Measurements from ENCODE around the gene LAMB1.
A peak's percentile ranks its signal among the peaks of the same experiment; 100 is the strongest.
"Not testable (repeated sequence)": the region's sequence is repeated elsewhere in the genome, so short reads cannot be mapped to it uniquely, and the experiment has no call there.

LAMB1 gene

DNA sequence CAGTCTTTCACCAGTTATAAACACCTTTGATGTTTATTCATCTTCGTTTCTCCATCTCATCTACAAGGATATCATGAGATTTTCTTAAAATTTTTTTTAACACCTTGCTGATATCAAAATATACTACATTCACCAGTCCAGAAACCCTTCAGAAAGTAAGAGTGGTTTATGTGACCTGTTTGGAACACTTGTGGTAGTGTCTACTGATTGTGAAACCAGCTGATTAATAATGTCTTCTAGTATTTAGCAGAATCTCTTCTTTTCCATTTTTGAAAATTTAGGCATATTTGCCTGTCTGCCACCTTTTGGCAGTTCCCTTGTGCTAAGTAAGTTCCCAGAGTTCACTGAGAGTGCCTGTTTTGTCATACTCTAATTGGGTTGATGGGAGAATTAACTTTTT, 93.5 kb downstream of the LAMB1 start:
- DNase-seq: no peak

DNA sequence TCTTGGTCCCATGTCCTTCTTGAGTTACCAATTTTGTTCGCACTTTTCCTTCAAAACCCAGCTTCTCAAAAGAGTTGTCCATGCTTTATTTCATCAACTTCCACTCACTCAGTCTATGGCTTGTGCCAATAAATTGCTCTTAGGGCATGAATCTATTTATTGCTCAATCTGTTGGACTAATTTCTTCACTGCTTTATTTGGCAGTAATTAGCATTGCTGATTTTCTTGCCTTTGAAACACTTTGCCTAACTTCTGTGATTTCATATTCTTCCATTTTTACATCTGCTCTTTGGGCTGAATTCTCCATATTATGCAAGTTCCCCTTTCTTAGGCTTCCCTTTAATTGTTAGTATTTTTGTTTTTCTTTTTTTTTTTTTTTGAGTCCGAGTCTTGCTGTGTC, 95.2 kb downstream of the LAMB1 start:
- no peak for DNase-seq

DNA sequence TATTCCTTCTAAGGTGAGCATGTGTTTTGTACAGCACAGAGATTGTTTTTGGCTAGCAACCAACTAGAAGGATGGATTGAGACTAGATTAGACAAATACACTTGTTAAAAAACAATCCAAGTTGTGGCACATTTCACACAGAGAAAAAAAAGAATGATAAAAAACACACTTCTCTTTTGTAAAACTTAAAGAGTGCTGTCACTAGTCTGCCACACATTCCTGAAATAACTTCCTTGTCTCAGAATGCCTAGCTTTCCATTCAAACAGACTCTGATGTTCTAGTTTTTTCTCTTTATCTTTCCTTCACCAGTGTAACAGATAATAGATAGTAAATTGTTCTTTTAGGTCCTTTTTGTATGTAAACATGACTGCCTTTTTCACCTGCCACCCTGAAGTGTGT, 100.6 kb downstream of the LAMB1 start:
- no peak for DNase-seq

DNA sequence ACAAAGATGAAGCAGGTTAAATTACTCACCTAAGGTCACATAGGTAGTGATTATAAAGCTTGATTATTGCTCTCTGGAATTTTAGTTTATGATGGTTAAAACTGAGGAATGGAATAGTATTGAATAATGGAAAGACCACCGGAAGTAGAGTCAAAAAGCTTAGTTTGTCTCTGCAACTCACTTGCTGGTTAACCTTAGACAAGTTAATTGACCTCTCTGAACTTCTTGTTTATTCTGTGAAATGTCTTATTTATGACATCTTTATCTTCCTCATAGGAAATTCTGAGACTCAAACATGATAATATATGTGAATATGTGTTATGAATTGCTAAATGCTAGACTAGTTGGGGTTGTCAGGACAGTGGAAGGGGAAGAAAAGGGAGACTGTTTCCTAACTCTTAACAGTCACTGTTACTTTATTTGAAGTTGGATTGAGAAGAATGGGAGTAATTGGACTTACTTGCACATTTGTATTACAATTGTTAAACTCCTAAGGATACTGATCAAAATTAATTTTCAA, 102.4 kb downstream of the LAMB1 start:
- no peak for DNase-seq

DNA sequence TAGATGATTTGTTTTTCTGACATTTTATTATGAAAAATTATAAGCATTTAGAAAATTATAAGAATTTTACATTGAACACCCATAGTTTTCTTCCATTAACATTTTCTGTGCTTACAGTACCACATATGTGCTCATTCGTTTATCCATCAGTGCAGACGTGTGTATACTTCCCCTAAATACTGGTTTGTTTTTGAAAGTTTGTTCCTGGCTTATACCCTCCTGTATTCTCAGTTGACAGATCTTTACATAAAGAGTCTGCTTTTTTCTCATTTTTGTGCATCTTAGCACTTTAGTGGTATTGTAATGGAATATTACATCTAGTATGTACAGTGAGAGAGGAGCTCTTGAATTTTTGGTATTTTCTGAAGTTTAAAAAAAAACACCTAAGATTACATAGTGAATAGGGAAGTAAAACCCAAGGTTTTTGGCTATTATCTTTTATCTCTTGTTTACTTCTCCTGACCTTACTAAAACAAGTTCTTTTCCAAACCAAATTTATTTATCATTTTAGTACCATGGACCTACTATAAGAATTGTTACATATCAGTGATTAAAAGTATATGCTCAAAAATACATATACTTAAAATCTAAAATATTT, 103.9 kb downstream of the LAMB1 start:
- no peak for DNase-seq

DNA sequence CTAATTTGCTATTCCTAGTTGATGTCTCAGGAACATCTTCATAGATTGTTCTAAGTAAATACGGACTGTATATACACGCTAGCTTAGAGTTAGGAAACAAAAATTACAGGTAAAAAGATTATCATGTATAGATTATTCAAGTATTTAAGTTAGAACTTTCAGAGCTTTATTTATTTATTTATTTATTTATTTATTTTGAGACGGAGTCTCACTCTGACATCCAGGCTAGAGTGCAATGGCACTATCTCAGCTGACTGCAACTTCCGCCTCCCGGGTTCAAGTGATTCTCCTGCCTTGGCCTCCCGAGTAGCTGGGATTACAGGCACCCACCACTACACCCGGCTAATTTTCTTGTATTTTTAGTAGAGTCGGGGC, 110.6 kb downstream of the LAMB1 start:
- DNase-seq: not testable (repeated sequence)

DNA sequence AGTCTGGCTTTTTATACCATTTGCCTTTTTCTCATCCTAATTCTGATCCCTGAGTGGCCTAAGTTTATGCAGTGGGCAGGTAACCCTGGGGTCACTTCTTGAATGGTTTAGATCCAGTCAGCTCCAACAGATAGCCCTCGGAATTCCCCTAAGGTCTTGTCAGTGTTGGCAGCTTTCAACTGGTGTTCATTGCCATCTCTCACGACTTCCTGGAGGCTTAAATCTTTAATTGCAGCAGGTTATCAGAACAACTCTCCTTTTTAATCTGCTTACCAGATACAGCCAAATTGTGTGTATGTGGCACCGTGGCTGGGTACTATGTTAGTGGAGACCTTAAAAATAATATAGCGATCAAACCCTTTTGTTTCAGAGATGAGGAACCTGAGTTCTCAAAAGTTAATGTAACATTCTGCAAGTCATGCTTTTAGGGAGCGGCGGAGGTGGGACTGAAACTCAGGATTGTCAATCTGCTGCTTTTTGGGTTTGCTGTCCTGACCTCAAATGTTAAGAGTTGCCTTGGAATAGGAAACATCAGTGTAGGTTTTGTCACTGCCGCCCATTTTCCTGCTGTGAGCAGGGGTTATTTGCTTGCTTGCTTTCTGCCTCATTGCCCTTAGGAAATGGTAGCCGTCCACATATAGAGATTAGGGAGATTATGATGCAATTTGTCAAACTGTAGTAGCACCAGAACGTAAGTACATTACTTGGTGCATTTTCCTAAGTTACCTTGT, 111.2 kb downstream of the LAMB1 start:
- DNase-seq: no peak

DNA sequence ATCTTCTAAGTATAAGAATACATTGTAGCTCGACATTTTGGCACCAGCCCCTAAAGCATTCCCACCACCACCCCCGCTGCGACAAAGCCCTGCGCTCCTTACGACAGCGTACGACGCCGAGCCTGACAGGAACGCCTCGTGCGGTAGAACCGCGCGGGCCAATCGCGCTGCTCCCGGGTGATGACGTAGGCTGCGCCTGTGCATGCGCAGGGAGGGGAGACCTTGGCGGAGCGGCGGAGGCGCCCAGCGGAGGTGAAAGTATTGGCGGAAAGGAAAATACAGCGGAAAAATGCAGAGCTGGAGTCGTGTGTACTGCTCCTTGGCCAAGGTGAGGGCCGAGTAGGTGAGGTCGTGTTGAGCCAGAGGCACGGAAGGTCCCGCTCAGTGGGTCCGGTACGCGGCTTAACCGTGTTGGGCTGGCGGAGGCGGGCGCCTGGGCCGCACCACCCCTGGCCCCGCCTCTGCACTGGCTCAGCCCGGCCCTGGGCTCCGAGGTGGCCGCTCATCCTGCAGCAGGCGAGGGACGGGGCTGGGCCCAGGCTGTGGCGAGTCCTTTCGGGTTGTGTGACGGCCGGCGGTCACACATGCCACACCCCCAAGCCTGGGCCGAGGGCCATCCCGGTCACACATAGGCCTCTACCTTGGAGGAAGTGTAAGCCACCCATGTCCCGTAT, 111.9 kb downstream of the LAMB1 start, which contains the start of gene DLD:
Gene DLD (plus strand): TSS at position 222 of the 674 bp plus-strand sequence. CDS start 68 bp downstream, at position 290.
- DNase-seq: peak; percentile 83

DNA sequence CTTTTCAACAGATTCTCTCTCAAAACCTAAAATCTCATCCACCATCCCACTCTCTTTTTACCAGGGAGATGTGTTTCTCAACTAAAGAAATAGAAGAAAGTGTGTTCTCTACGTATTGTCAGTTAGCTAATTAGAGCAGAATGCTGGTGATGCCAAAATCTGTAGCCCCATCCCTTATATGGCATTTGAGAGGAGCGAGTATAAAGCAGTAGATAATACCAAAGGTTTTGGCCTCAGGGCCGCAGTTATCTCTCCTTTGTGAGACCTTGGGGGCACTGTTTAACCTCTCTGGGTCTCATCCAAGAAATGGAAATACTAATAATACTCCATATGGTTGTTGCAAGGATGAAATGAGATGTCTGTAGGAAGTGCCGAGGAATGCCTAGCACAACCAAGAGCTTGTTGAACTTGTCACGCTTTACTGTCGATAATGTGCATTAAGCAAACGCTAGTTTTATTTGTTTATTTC, 112.4 kb downstream of the LAMB1 start:
- DNase-seq: no peak

DNA sequence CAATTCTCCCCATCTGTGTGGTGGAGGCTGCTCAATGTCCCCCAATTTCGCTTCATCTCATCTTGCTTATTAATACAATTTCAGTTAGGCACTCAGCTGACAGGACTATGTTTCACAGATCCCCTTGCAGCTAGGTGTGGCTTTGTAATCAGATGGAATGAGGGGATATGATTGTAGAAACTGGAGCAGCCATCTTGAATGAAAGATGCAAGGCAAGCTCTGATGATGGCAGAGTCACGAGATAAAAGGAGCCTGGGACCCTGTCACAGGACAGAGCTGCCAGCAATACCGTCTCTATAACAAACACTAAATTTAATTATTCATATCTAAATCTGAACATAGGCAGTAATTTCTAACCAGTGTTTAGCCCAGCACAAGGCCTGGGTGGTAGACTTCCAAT, 113.0 kb downstream of the LAMB1 start:
- no peak for DNase-seq

DNA sequence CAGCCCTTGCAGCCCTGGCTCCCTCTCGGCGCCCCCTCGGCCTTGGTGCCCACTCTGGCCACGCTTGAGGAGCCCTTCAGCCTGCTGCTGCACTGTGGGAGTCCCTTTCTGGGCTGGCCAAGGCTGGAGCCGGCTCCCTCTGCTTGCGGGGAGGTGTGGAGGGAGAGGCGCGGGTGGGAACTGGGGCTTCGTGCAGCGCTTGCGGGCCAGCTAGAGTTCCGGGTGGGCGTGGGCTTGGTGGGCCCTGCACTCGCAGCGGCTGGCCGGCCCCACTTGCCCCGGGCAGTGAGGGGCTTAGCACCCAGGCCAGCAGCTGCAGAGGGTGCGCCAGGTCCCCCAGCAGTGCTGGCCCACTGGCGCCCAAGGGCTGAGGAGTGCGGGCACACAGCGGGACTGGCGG, 115.1 kb downstream of the LAMB1 start:
- not testable (repeated sequence) for DNase-seq

DNA sequence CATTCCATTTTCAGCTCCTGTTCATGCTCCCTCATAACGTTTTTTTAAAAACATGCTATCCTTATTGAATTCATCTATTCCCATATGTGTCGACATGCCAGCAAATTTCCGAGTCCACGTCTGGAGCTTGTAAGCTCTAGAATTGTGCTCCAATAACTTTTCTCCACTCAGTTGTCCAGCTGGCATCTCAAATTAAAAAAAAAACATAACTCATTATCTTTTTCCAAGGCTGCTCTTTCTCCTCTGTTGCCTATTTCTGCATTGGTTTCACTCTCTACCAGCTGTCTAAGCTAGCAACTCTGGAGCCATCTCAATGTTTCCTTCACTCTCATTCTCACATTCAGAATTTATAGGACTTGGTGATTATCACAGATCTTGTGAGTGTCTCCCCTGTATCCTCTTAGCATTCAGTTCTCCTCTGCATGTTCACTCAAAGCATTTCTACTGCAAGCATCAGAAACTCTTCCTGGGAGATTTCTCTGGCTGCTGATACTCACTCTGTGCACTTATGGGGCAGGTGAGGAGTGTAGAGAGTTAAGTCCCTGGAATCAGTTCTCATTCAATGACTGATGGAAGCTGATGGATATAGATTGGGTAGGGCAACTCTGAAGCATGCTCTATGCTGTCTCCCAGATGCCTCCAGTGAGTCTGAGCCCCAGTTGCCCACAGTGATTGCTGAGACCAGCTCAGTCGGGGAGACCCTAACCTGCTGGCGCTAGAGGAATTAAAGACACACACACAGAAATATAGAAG, 118.7 kb downstream of the LAMB1 start:
- DNase-seq: no peak

DNA sequence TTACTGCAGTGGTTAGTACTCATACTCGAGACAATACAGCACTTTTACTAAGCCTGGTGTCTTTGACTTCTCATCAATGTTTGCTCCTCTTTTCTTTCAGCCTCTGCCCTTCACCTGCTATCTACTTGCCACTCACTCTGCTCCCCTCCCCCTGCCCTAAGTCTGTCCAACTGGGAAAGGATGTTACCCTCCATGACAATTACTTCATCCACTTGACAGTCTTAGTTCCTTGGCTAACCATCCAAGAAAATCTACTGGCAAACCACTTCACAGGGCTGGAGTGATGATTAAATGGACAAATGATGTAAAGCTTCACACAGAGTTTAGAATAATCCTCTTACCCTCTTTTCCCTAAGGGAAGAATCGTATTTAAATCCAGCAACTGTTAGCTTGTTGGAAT, 120.2 kb downstream of the LAMB1 start:
- no peak for DNase-seq

DNA sequence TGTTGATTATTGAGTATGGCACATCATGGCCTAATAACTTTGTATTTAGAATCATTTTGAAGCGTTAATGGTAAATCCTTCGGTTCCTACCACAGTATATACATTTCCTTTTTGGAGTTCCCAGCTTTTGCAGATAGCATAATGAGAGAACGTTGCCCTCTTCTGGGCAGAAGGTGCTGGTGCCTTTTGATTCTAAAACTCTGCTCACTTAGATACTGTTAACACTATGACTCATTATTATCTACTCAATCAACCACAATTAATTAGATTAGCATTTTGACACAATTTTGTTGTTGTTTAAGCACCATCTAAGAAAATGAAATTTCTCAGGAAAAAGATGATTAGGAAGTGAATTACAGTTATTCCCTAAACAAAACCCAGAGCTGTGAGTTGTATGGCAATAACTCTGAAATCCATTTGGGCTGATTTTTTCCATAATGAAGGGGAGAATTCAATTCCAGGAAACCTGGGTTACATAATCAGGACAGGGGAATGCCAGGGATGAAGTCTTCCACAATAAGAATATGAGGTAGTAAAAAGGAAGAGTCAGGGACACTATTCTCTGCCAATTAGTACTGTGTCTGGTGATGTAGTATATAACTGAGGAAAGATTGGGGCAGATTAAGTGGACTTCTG, 123.4 kb downstream of the LAMB1 start:
- DNase-seq: peak; percentile 76

DNA sequence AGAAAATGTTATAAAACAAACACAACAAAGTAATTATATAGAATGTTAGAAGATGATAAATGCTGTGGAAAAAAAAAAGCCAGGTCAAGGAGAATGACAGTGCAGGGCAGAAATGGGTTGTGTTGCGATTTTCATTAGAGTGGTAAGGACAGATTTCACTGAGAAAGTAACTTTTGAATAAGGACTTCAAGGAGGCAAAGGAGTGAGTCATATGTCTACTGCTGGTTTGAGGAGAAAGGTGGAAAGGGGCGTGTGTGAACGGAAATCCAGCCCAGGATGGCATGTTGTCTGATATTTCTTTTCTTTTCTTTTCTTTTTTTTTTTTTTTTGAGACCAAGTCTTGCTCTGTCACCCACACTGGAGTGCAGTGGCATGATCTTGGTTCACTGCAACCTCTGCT, 124.3 kb downstream of the LAMB1 start:
- no peak for DNase-seq

DNA sequence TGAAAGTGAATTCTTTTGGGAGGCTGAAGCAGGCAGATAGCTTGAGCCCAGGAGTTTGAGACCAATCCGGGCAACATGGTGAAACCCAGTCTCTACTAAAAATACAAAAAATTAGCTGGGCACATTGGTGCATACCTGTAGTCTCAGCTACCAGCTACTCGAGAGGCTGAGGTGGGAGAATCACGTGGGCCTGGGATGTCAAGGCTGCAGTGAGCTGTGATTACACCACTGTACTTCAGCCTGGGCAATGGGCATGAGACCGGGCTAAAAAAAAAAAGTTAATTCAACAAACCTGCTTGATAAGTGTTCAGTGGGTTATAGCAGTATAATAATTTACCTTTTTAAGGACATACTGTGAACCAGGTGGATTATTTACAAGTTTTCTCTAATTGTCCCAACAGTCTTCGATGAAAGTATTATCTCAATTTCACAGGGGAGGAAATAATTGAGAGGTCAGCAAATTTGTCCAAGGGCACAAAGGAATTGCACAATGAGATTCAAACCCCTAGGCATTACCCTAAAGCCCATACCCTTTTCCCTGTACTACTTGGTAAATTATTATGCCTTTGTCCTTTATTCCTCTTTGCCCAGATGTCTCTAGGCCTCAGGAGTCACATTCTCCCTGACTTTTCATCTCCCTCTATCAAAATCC, 125.1 kb downstream of the LAMB1 start:
- DNase-seq: no peak

DNA sequence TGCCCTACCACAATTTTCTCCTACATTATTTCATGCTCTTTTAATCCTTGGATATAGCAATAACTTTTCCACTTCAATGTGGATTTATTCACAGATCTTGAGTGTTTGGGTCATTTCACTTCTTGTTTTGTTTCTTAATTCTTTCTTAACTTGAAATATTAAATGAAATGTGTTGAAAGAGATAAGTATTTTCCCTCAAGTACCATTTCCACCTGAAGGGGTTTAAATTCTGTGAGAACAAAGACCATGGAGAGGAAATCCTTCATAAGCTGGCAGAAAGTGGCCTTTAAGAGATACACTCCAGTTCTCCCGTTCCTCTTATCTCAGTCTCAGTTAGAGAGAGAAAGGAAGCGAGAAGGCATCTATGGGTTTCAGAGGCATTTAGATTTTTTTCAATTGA, 126.0 kb downstream of the LAMB1 start:
- DNase-seq: no peak

DNA sequence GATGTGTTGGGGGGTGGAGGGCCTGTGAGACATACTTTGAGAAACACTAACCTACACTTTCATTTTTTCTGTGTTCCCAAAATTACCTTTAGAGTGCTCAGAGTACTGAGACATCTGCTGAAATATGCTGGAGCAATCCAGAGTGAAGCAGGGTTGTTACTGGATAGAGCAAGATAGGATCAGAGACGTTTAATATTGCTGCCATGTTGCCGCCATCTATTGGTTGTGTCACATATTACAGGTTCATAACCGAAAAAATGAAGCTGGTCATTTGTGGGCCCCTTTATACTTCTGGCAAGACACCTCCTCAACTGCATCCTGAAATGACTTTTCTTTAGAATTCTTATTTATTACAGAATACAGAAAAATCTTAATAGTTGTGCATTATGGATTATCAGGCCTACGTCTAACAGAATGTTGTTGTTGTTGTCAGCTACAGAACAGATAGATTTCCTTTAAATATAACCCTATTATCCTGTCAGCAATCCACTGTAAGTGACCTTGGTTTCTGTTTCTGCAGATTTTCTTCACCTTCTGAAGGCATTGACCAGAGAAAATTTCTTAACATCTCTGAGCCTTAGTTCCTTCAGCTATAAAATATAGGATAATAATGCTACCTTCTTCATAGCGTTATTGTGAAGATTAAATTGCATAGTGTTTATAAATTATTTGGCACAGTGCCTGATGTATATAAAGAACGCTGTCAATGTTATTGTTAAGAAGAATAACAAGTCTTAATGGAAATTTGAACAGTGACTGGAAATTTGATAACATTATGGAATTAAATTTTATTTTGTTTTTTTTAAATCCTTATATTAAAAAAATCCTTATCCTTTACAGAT, 128.1 kb downstream of the LAMB1 start:
- DNase-seq: peak; percentile 85

DNA sequence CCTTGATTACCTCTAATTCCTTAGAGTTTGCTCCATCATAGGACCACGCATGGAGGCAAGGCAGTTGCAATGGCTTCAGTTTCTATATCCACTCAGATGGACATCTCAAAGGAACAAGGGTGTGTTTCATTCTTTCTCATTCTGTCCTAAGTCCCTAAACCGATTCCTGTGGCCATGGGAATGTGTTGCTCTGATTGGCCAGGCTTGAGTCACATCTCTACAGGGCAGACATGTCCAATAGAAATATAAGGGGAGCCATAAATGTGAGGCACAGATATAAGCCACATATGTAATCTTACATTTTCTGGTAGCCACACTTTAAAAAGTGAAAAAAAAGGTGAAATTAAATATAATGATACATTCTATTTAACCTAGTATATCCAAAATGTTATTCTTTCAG, 128.8 kb downstream of the LAMB1 start:
- no peak for DNase-seq

All from NCI-H1694 (cell line).